OCI-LY7 (cell line): Measurements from ENCODE around the gene HMG20A.

Experiments used
- EZH2phosphoT487 ChIP-seq: fragments of 200-600 bp; sonication (generic); IDR thresholded peaks from 2 replicates; pipeline ENCODE4 v1.6.1; 2018; ENCODE audit warnings: low read depth, borderline replicate concordance, mild to moderate bottlenecking, mixed run types, antibody characterized with exemption, low read length, moderate library complexity, mixed read lengths
- TF ChIP-seq, protein P1 (sequence below): fragments of 200-600 bp; sonication (generic); conservative IDR thresholded peaks from 2 replicates; pipeline ENCODE4 v1.5.1; 2014; ENCODE audit warnings: mild to moderate bottlenecking, antibody characterized with exemption, low read length, moderate library complexity, mixed read lengths

DNA sequence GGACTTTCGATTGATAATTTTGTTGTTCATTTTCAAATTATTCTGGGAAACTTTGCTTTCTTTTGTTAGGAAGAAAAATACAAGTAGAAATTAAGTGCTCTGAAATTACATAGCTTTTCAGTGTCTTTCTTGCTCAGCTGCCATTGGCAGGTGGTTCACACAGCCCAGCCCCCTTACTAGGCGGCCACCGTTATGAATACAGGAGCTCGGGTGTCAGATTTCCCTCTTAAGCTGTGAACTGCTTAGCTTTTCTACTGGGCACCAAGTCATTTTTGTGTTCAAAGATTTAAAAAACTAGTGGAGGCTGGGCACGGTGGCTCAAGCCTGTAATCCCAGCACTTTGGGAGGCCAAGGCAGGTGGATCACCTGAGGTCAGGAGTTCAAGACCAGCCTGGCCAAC lies 55.2 kb downstream of the HMG20A start:
- TF ChIP-seq, protein P1, sequence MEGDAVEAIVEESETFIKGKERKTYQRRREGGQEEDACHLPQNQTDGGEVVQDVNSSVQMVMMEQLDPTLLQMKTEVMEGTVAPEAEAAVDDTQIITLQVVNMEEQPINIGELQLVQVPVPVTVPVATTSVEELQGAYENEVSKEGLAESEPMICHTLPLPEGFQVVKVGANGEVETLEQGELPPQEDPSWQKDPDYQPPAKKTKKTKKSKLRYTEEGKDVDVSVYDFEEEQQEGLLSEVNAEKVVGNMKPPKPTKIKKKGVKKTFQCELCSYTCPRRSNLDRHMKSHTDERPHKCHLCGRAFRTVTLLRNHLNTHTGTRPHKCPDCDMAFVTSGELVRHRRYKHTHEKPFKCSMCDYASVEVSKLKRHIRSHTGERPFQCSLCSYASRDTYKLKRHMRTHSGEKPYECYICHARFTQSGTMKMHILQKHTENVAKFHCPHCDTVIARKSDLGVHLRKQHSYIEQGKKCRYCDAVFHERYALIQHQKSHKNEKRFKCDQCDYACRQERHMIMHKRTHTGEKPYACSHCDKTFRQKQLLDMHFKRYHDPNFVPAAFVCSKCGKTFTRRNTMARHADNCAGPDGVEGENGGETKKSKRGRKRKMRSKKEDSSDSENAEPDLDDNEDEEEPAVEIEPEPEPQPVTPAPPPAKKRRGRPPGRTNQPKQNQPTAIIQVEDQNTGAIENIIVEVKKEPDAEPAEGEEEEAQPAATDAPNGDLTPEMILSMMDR: no peak
- no peak for TF ChIP-seq EZH2phosphoT487
